ENCODE data around the gene XRCC5.

DNA sequence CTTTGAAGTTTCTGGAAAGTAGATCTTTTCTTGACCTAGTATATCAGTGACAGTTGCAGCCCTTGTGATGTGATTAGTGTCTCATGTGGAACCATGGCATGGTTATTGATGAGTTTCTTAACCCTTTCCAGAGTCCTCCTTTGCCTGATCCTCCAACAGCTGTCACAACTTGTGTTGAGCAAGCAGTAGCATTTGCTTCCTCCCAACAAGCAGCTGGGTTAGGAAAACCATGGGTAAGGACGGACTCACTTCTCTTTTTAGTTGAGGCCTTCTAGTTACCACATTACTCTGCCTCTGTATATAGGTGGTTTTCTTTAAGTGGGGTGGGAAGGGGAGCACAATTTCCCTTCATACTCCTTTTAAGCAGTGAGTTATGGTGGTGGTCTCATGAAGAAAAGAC lies 96.3 kb downstream of the XRCC5 start:
- TF ChIP-seq, protein P1, sequence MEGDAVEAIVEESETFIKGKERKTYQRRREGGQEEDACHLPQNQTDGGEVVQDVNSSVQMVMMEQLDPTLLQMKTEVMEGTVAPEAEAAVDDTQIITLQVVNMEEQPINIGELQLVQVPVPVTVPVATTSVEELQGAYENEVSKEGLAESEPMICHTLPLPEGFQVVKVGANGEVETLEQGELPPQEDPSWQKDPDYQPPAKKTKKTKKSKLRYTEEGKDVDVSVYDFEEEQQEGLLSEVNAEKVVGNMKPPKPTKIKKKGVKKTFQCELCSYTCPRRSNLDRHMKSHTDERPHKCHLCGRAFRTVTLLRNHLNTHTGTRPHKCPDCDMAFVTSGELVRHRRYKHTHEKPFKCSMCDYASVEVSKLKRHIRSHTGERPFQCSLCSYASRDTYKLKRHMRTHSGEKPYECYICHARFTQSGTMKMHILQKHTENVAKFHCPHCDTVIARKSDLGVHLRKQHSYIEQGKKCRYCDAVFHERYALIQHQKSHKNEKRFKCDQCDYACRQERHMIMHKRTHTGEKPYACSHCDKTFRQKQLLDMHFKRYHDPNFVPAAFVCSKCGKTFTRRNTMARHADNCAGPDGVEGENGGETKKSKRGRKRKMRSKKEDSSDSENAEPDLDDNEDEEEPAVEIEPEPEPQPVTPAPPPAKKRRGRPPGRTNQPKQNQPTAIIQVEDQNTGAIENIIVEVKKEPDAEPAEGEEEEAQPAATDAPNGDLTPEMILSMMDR (optimal IDR thresholded peaks at IDR 0.05 in 1 of 3, IDR thresholded peaks at IDR 0.05 in 1 of 3, conservative IDR thresholded peaks at IDR 0.05 in 1 of 3; ENCODE audit: extremely low read depth in 1 of 3, insufficient read depth in 2 of 3, low read length in 3 of 3), result no peak
- no peak for TF ChIP-seq EZH2 (IDR thresholded peaks at IDR 0.05; ENCODE audit: low read length)
